Activated CD8-positive, alpha-beta memory T cell treated with anti-CD3 and anti-CD28 coated beads, Interleukin-2, amount 10 ng/mL, durations not matched to agents 7 days and 5 days (primary cell): ENCODE measurements around the gene CSAD. TPM values are rescaled to one million over a fixed set of nuclear protein-coding genes. Genes with fewer than 3 reads are reported as not detected.
"Not testable (repeated sequence)": the region's sequence is repeated elsewhere in the genome, so short reads cannot be mapped to it uniquely, and the experiment has no call there.

ENCODE experiments used
- ATAC-seq: fragments of 150-1000 bp; cut with Tn5 transposase; one replicate; pipeline ENCODE4 v1.10.0; 2021; ENCODE audit warnings: moderate library complexity
- CTCF ChIA-PET: fragments of 350-600 bp; sonication (Branson Sonifier 250); formaldehyde crosslinking; loops from one replicate; lab custom pipeline; 2021; ENCODE audit warnings: antibody characterized with exemption; lab: Charles Lee
- DNase-seq: peaks from one replicate; pipeline ENCODE4 v3.0.0-alpha.2; 2020
- H3K27ac Mint-ChIP-seq: one replicate; pipeline ENCODE4 v1.8.0; 2021; ENCODE audit warnings: mild to moderate bottlenecking, mixed read lengths
- H3K27me3 Mint-ChIP-seq: one replicate; pipeline ENCODE4 v1.8.0; 2021; ENCODE audit warnings: mixed read lengths
- H3K36me3 Mint-ChIP-seq: one replicate; pipeline ENCODE4 v1.8.0; 2021; ENCODE audit warnings: mild to moderate bottlenecking, mixed read lengths
- H3K4me1 Mint-ChIP-seq: one replicate; pipeline ENCODE4 v1.8.0; 2021; ENCODE audit warnings: mixed read lengths
- H3K4me3 Mint-ChIP-seq: one replicate; pipeline ENCODE4 v1.8.0; 2021; ENCODE audit warnings: mild to moderate bottlenecking, moderate library complexity, mixed read lengths
- H3K9me3 Mint-ChIP-seq: one replicate; pipeline ENCODE4 v1.8.0; 2022; ENCODE audit warnings: low read depth, mixed read lengths
- total RNA-seq, 2 experiments: library from RNA; stranded (reverse); gene quantifications; one replicate each; pipeline ENCODE4 v1.2.3, GENCODE V29; 2021

CSAD gene
- total RNA-seq, 2 experiments from 2014 or later: 19.6 to 28.1 TPM

DNA sequence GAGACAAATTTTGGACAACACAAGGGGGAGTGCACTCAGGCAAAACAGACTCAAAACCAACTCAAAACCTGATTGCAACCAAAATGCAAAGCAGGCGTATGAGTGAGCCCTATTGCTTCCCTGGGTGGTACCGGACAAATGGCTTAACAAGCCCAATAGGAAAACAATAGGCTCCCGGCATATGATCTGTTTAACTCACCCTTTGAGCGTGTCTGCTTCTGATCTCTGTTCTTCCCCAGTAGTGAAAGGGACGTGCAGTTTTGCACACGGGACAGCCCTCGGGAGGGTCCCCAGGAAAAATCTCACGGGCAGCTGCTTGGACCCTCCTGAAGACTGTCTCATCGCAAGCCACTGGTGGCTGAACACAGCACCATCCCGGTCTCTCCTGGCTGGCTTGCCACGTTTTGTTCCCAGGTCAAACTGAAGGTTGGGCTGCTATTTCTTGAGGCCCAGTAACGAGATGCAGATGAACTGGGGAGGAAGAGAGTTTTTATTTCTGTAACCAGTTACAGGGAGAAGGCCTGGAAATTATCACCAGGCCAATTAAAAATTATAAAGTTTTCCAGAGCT lies 67.5 kb downstream of the CSAD start:
- H3K4me3 Mint-ChIP-seq: no peak overlapping the region
- no peaks in the 10 kb centered on the region for H3K27me3 Mint-ChIP-seq
- no peaks in the 10 kb centered on the region for H3K9me3 Mint-ChIP-seq
- no peak overlapping the region for H3K27ac Mint-ChIP-seq
- ATAC-seq (no peak), DNase-seq (peak; percentile 29)
- H3K4me1 Mint-ChIP-seq: no peaks in the 10 kb centered on the region
- H3K36me3 Mint-ChIP-seq: no peaks in the 10 kb centered on the region
- CTCF ChIA-PET: interaction anchor here (0.6 to 1.5 kb wide), 2 partner anchors 14 to 46 kb away, joined by 3 read pairs; no protein-coding TSS in a partner anchor

- not testable (repeated sequence) for H3K27ac Mint-ChIP-seq, H3K4me1 Mint-ChIP-seq, H3K4me3 Mint-ChIP-seq, DNase-seq, H3K9me3 Mint-ChIP-seq, ATAC-seq, H3K27me3 Mint-ChIP-seq, H3K36me3 Mint-ChIP-seq
- CTCF ChIA-PET: interaction anchor here (0.6 to 1.5 kb wide), 6 partner anchors 13 to 215 kb away, joined by 3 read pairs; no protein-coding TSS in a partner anchor
Observed at GRCh38 chr12:53112431-53112830, 68.3 kb downstream of the CSAD start.

Other genes with a start within 250 kb of the CSAD start
- gene KRT18, start 231.8 kb downstream of the CSAD start, total RNA-seq: under 1 TPM; 0.54 to 0.99 TPM
- 100 to 1,000 TPM; 264 to 382 TPM for gene EIF4B, start 174.5 kb downstream of the CSAD start, total RNA-seq
- under 1 TPM; 0.58 to 0.89 TPM for gene TNS2, start 130.9 kb downstream of the CSAD start, total RNA-seq
- 10 to 100 TPM; 27.8 to 29.7 TPM for gene SPRYD3, start 101.5 kb downstream of the CSAD start, total RNA-seq
- 1 to 10 TPM; 1.8 to 3.9 TPM for gene IGFBP6, start 83.3 kb downstream of the CSAD start, total RNA-seq
- 1 to 10 TPM; 1.1 to 5.9 TPM for gene SOAT2, start 77.4 kb downstream of the CSAD start, total RNA-seq
- gene ZNF740, start 203 bp downstream of the CSAD start, total RNA-seq: 10 to 100 TPM; 35.8 to 47.0 TPM
- gene ITGB7, start 26.3 kb upstream of the CSAD start, total RNA-seq: 100 to 1,000 TPM; 567 to 729 TPM
- gene RARG, start 51.3 kb upstream of the CSAD start, total RNA-seq: 10 to 100 TPM; 29.4 to 38.8 TPM
- 100 to 1,000 TPM in 1 of 2 experiments, 10 to 100 TPM in 1; 99.0 to 137 TPM for gene ESPL1, start 87.4 kb upstream of the CSAD start, total RNA-seq
- gene PFDN5, start 114.6 kb upstream of the CSAD start, total RNA-seq: 100 to 1,000 TPM; 283 to 298 TPM
- gene MYG1, start 118.8 kb upstream of the CSAD start, total RNA-seq: 10 to 100 TPM; 51.7 to 65.5 TPM
- gene AAAS, start 140.7 kb upstream of the CSAD start, total RNA-seq: 10 to 100 TPM; 60.9 to 61.7 TPM
- not detected for gene SP7, start 155.4 kb upstream of the CSAD start, total RNA-seq
- gene SP1, start 199.3 kb upstream of the CSAD start, total RNA-seq: 10 to 100 TPM; 68.7 to 71.8 TPM
- gene AMHR2, start 242.9 kb upstream of the CSAD start, total RNA-seq: not detected